ENCODE data around the gene LRRFIP1. TPM values are rescaled to one million over a fixed set of nuclear protein-coding genes. Genes with fewer than 3 reads are reported as not detected.

The LRRFIP1 gene
- total and polyA plus RNA-seq, 2 of the 13 experiments (the other 11 are each of a cell fraction or from before 2014, with no cell fraction given), result 15.9 to 40.5 TPM

DNA sequence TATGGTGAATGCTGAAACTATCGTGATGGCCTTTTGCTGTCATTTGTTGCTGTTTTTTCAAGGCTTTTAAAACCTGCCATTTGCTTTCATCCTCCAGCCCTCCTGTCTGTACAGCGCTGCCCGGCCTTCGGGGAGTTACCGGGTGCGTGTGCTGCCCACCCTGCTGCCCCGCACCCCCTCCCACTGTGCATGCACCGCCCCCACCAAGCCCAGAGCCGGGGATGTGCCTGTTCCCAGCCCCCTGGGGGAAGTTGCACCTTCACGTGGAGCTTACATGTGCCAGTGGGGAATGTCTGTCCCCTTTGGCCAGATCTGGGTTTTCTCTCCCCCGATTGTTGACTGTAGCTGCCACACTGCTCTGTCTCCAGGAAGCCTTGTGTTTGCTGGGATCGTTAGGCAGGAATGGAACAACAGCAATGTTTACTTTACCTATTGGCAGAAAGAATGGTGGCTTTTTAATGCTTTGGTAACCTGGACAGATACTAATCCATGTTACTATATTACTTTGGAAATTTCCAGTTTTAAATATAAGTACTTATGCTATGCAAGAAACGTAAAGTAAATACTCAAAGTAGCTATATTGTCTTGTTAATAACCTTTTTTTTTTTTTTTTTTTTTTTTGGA lies 106.4 kb downstream of the LRRFIP1 start (continued):
- TF ChIP-seq, protein P1, sequence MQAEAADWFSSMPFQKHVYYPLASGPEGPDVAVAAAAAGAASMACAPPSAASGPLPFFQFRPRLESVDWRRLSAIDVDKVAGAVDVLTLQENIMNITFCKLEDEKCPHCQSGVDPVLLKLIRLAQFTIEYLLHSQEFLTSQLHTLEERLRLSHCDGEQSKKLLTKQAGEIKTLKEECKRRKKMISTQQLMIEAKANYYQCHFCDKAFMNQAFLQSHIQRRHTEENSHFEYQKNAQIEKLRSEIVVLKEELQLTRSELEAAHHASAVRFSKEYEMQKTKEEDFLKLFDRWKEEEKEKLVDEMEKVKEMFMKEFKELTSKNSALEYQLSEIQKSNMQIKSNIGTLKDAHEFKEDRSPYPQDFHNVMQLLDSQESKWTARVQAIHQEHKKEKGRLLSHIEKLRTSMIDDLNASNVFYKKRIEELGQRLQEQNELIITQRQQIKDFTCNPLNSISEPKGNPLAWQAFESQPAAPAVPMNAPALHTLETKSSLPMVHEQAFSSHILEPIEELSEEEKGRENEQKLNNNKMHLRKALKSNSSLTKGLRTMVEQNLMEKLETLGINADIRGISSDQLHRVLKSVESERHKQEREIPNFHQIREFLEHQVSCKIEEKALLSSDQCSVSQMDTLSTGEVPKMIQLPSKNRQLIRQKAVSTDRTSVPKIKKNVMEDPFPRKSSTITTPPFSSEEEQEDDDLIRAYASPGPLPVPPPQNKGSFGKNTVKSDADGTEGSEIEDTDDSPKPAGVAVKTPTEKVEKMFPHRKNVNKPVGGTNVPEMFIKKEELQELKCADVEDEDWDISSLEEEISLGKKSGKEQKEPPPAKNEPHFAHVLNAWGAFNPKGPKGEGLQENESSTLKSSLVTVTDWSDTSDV (CRISPR knock-in tag; IDR thresholded peaks at IDR 0.05), result no peak
- TF ChIP-seq THAP8 (CRISPR knock-in tag; IDR thresholded peaks at IDR 0.05; ENCODE audit: borderline replicate concordance) (no peak), ZNF660 (CRISPR knock-in tag; IDR thresholded peaks at IDR 0.05; ENCODE audit: borderline replicate concordance, low read depth) (no peak), ZNF329 (CRISPR knock-in tag; IDR thresholded peaks at IDR 0.05; ENCODE audit: low read depth) (no peak), SRF (IDR thresholded peaks at IDR 0.05; ENCODE audit: low read depth, low read length) (no peak), ZNF777 (CRISPR knock-in tag; IDR thresholded peaks at IDR 0.05) (no peak), SRY (CRISPR knock-in tag; IDR thresholded peaks at IDR 0.05) (no peak), NR2F2 (IDR thresholded peaks at IDR 0.05; ENCODE audit: borderline replicate concordance, low read depth) (0 out of 2 replicates have a peak, but pooled peaks have one; percentile 26), ZNF33B (CRISPR knock-in tag; IDR thresholded peaks at IDR 0.05) (no peak), RAD51 (IDR thresholded peaks at IDR 0.05; ENCODE audit: borderline replicate concordance) (no peak), ZNF180 (CRISPR knock-in tag; IDR thresholded peaks at IDR 0.05; ENCODE audit: borderline replicate concordance, low read depth) (no peak), PRDM15 (CRISPR knock-in tag; IDR thresholded peaks at IDR 0.05) (no peak), ATF7 (IDR thresholded peaks at IDR 0.05) (no peak), ATF7 (CRISPR knock-in tag; IDR thresholded peaks at IDR 0.05) (no peak), NFKB2 (CRISPR knock-in tag; IDR thresholded peaks at IDR 0.05; ENCODE audit: borderline replicate concordance) (no peak), ZNF431 (CRISPR knock-in tag; IDR thresholded peaks at IDR 0.05; ENCODE audit: borderline replicate concordance, low read depth) (0 out of 2 replicates have a peak, but pooled peaks have one; percentile 71), STAG1 (CRISPR knock-in tag; IDR thresholded peaks at IDR 0.05) (peak; percentile 13; the same call in 1 of the 2 replicates), ZMAT3 (CRISPR knock-in tag; conservative IDR thresholded peaks at IDR 0.05) (0 out of 2 replicates have a peak, but pooled peaks have one; percentile 59), MTF2 (CRISPR knock-in tag; IDR thresholded peaks at IDR 0.05; ENCODE audit: borderline replicate concordance) (no peak), PHF21A (CRISPR knock-in tag; IDR thresholded peaks at IDR 0.05) (peak; percentile 90; the same call in 1 of the 2 replicates), ZNF33A (CRISPR knock-in tag; IDR thresholded peaks at IDR 0.05; ENCODE audit: borderline replicate concordance) (no peak)
- TF ChIP-seq, protein P2, sequence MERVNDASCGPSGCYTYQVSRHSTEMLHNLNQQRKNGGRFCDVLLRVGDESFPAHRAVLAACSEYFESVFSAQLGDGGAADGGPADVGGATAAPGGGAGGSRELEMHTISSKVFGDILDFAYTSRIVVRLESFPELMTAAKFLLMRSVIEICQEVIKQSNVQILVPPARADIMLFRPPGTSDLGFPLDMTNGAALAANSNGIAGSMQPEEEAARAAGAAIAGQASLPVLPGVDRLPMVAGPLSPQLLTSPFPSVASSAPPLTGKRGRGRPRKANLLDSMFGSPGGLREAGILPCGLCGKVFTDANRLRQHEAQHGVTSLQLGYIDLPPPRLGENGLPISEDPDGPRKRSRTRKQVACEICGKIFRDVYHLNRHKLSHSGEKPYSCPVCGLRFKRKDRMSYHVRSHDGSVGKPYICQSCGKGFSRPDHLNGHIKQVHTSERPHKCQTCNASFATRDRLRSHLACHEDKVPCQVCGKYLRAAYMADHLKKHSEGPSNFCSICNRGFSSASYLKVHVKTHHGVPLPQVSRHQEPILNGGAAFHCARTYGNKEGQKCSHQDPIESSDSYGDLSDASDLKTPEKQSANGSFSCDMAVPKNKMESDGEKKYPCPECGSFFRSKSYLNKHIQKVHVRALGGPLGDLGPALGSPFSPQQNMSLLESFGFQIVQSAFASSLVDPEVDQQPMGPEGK (CRISPR knock-in tag; IDR thresholded peaks at IDR 0.05), result peak; percentile 88

Data from HepG2 (cell line).